GM21723 (cell line): ENCODE data around the gene POGK.
"Not testable (repeated sequence)": the region's sequence is repeated elsewhere in the genome, so short reads cannot be mapped to it uniquely, and the experiment has no call there.

Source experiments
- ATAC-seq: cut with Tn5 transposase; IDR thresholded peaks from one replicate; pipeline ENCODE4 v1.9.1; 2021; ENCODE audit warnings: mild to moderate bottlenecking, moderate library complexity; ENCODE audit not compliant: unreplicated experiment

The POGK gene

DNA sequence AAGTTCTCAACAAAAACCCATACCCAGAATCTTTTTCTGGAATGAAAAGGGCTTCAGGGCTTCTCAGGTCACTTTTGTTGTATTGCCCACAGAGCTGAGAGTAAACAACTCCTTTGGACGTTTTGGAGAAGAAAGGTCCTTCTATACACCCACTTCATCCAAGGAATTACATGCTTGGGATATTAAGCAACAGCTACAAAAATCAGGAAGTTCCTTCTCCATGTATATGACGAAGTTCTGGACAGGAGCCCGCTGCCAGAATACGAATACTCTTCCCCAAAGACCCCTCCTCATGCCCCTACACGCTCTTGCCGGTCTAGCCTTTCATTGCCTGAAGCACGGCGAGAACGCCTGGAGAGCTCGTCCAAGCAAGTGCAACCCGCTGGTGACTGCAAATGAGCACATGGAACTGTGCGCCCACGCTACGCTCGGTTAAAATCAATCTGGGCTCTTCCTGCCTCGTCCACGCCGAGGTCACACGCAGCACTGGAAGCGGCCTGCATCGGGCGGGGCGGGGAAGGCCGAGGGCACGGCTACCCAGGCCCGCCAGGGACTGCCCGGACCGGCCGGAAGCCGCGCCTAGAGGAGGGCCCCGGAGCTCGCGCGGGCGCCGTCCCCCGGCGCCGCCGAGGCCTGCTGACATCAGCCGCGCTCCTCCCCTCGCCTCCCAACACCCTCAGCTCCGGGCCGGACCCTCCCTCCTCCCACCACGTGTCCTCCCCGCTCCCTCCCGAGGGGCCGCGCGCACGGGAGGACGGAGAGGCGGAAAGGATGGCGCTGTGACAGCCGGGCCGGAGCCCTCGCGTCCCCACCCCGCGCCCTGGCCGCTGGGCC lies at the start of gene POGK:
POGK (plus strand) TSS at position 710 of the 834 bp plus-strand sequence. CDS start 1,482 bp downstream, outside the sequence.
- peak; percentile 97 for ATAC-seq

- no peak for ATAC-seq
Observed at GRCh38 chr1:166796620-166797236, 42.5 kb upstream of the POGK start.

- ATAC-seq: no peak
Observed at GRCh38 chr1:166808952-166809351, 30.3 kb upstream of the POGK start.

DNA sequence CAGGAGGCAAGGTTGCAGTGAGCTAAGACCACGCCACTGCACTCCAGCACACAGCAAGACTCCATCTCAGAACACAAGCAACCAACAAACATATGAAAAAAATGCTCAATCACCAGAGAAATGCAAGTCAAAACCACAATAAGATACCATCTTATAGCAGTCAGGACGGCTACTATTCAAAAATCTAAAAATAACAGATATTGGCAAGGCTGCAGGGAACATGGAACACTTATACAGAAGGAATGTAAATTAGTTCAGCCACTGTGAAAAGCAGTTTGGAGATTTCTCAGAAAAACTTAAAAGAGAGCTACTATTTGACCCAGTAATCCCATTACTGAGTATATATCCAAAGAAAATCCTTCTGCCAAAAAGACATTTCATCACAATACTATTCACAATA lies 27.6 kb upstream of the POGK start:
- no peak for ATAC-seq

DNA sequence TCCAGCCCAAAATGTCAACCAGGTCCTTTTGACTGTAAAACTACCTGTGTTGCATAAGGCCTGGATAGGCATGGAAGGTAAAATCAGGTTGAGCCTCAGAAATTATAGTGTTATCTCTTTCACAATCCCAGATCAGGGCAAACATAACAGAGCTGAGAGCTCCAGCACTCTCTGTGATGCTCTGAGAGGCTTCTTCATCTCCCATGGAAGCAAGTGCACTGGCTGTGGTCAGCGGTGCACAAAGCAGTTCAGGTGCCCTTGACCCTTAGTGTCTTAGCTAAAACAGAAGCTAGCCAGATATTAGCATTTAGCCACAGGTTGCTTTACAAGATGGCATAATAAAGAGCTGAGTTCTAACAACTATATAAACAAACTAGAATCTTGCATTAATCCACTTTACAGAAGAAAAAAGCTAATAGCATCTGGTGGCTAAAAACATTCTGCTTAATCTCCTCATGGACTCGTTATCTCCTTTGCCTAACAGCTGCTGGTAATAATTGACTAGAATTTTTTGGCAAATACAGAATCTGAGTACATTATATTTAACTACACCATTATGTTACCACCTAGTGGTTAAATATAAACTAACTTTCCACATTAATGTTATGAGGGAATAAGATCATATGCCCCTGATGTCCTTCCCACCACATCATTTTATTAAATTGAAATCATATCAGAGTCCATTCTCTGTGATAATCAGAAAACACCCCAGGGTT lies 25.6 kb upstream of the POGK start:
- no peak for ATAC-seq

DNA sequence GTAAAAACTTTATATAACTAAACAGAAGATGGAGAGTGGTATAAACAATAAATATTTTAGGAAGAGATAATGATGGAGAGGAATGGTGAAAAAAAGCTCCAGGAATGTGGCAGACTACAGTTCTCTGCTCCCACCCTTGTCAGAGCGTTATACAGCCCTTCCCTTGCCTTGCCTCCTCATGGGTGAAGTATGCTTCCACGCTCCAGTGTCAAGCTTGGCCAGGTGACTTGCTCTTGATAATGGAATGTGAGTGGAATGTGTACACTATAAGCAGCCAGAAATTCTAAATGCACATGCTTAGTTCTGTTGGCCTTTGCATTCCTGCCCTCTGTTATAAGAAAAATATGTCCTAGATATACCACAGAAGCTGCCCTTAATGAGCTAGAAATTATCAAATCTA lies 24.7 kb upstream of the POGK start:
- ATAC-seq: no peak

GRCh38 chr1:166819974-166820373 lies 19.3 kb upstream of the POGK start:
- ATAC-seq: no peak

DNA sequence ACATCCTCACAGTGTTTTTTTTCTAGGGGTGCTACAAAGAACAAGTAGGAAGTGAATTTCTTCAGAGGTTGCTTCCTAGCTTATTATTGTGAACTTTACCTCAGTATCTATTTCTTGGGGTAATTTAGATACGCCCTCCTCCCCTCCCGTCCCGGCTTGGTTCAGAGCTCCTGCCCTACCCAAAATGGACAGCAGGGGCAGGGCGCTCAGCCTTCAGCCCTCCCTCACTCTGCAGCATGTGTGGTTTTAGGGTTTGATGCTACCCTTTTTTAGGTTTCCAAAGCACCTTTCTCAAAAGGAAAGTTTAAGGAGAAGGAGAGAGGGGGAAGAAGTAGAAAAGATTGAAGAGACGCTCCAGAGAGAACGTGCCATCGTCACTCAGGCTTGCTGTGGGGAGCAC lies 16.9 kb upstream of the POGK start:
- no peak for ATAC-seq

- ATAC-seq: no peak
Observed at GRCh38 chr1:166827426-166827825, 11.8 kb upstream of the POGK start.

GRCh38 chr1:166829762-166830161 lies 9.5 kb upstream of the POGK start:
- ATAC-seq: not testable (repeated sequence)

- ATAC-seq: no peak
Observed at GRCh38 chr1:166836733-166837132, 2.5 kb upstream of the POGK start.

- peak; percentile 33 for ATAC-seq
Observed at GRCh38 chr1:166839600-166840308, 479 bp downstream of the POGK start.

GRCh38 chr1:166840309-166841274 lies 1.3 kb downstream of the POGK start:
- ATAC-seq: no peak

DNA sequence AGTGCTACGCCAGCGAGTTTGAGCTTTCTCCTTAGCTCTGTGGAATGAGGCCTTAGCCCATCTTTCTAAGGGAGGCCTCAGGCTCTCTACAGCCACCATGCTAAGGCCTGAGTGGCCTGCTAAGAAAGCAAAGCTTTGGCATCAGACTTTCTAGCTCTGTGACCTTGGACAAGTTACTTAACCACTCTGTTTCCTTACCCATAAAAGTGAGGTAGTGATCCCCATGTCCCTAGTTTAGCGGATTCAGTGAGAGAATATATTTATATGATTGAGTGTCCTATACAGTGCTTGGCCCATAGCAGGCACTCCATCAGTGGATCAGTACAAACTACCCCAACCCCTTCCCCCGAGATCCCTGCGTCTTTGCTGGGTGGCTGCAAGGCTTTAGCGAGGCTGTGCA lies 4.0 kb downstream of the POGK start:
- ATAC-seq: no peak

- ATAC-seq: no peak
Observed at GRCh38 chr1:166843769-166844596, 4.7 kb downstream of the POGK start.

DNA sequence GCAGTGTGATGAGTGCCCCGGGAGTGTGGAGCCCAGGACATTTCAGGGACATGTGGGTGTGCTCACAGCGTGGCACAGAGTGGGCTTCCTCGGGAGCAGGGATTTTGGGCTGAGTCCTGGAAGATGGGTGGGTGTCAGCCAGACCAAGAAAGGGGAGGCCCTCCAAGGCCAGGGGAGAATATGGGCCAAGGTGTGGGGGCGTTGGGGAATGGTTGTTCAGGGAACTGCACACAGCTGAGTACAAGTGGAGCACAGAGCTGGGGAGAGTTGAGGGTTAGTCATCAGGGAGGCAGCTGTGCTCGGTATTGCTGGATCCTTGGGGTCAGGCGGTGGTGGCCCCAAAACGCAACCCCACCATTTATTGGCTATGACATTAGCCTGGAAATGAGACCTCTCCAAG lies 5.5 kb downstream of the POGK start:
- no peak for ATAC-seq

DNA sequence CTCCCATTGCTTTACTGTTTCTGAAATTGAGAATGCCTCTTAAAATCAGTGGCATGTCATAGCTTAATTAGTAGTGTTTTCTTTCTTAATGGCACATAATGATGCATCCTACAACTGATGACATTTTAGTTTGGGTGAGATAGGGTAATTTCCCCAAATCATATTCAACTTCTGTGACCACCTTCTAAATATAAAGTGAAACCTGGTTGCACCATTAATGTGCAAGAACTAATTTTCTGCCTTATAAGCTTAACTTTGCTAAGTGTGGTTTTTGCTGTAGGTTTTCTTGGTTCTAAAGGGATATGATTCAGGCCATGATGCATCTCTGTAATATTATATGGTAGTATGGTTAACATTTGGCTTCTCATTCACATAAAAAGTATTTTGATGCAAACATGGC lies 8.9 kb downstream of the POGK start:
- ATAC-seq: no peak

DNA sequence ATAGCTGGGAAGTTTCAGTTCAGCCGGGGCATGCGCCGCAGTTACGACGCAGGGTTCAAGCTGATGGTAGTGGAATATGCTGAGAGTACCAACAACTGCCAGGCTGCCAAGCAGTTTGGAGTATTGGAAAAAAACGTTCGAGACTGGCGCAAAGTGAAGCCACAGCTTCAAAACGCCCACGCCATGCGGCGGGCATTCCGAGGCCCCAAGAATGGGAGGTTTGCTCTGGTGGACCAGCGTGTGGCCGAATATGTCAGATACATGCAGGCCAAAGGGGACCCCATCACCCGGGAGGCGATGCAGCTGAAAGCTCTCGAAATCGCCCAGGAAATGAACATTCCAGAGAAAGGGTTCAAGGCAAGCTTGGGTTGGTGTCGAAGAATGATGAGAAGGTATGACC lies 9.9 kb downstream of the POGK start:
- ATAC-seq: no peak

DNA sequence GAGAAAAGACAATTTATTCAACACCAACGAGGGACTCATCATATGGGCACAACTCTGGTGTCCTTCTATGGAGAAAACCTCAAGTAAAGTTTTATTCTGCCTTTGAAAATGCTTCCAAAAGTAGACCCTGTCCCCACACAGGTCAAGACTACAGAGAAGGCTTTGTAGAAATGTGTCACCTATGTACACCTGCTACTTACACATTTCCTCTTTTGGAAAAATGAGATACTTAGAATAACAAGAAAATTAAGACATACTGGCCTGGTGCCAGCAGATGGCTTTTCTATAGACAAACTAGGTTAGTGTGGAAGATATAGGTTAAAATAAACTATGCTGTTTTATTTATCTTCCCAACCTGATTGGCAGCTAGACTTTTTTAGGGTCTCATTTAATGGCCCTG lies 13.6 kb downstream of the POGK start:
- ATAC-seq: no peak
